CD14-positive monocyte (primary cell): ENCODE data around the gene TLCD1. TPM values are rescaled to one million over a fixed set of nuclear protein-coding genes. Genes with fewer than 3 reads are reported as not detected.

Source experiments
- DNase-seq, 3 donors: peaks; one replicate each; pipeline ENCODE4 v3.0.0-alpha.2; 2011 to 2022
- H2AFZ ChIP-seq: 2 replicates; pipeline ENCODE4 v1.6.0; 2012; ENCODE audit warnings: mild to moderate bottlenecking, low read depth, low read length, inconsistent platforms; ENCODE audit not compliant: insufficient read depth, poor library complexity, severe bottlenecking
- H3K27ac ChIP-seq, 2 donors: 1 replicate in 1 of 2; 2 replicates in 1 of 2; pipeline ENCODE4 v1.5.1; 2012 to 2013; ENCODE audit warnings: low read length in 2 of 2, control low read depth in 1 of 2, inconsistent platforms in 1 of 2, low read depth in 1 of 2, mild to moderate bottlenecking in 1 of 2
- H3K27me3 ChIP-seq, 2 donors: one replicate each; pipeline versions ENCODE4 v1.6.0 to v1.6.1; 2011 to 2013; ENCODE audit warnings: low read length in 2 of 2; ENCODE audit not compliant: control insufficient read depth in 2 of 2, insufficient read depth in 2 of 2
- H3K36me3 ChIP-seq, 2 donors: replicated peaks in 1 of 2; 1 replicate in 1 of 2; 2 replicates in 1 of 2; pipeline versions ENCODE4 v1.5.1 to v1.6.1; 2012 to 2013; ENCODE audit warnings: low read length in 2 of 2, control low read depth in 1 of 2, inconsistent platforms in 1 of 2, mild to moderate bottlenecking in 1 of 2; ENCODE audit not compliant: insufficient read depth in 2 of 2, control insufficient read depth in 1 of 2
- H3K4me1 ChIP-seq, 2 donors: 1 replicate in 1 of 2; 2 replicates in 1 of 2; pipeline versions ENCODE4 v1.5.1 to v1.6.1; 2012 to 2013; ENCODE audit warnings: low read length in 2 of 2, control low read depth in 1 of 2, inconsistent platforms in 1 of 2, mild to moderate bottlenecking in 1 of 2, moderate library complexity in 1 of 2; ENCODE audit not compliant: insufficient read depth in 2 of 2, control insufficient read depth in 1 of 2
- H3K4me2 ChIP-seq: replicated peaks from 2 replicates; pipeline ENCODE3; 2012; ENCODE audit warnings: low read length, moderate library complexity, mild to moderate bottlenecking; ENCODE audit not compliant: poor library complexity, severe bottlenecking; ENCODE audit errors: extremely low read depth
- H3K4me3 ChIP-seq, 3 experiments: fragments of 200-600 bp in 1 of 3; sonication (generic) in 1 of 3; replicated peaks in 1 of 3; 1 replicate in 2 of 3; 2 replicates in 1 of 3; pipeline ENCODE4 v1.5.1; 2011 to 2013; ENCODE audit warnings: low read length in 3 of 3, mild to moderate bottlenecking in 3 of 3, control low read depth in 2 of 3, low read depth in 2 of 3, inconsistent platforms in 1 of 3, moderate library complexity in 1 of 3
- H3K79me2 ChIP-seq: 2 replicates; pipeline ENCODE4 v1.6.0; 2012; ENCODE audit warnings: mild to moderate bottlenecking, control low read depth, inconsistent platforms, low read length, moderate library complexity; ENCODE audit not compliant: insufficient read depth
- H3K9ac ChIP-seq: 2 replicates; pipeline ENCODE4 v1.6.0; 2017; ENCODE audit warnings: low read length, mild to moderate bottlenecking; ENCODE audit not compliant: insufficient read depth, poor library complexity, severe bottlenecking
- H3K9me3 ChIP-seq, 2 donors: replicated peaks in 1 of 2; 1 replicate in 1 of 2; 2 replicates in 1 of 2; pipeline versions ENCODE4 v1.5.1 to v1.6.1; 2012 to 2013; ENCODE audit warnings: low read length in 2 of 2, control low read depth in 1 of 2; ENCODE audit not compliant: control insufficient read depth in 1 of 2, insufficient read depth in 1 of 2
- H4K20me1 ChIP-seq: 2 replicates; pipeline ENCODE4 v1.6.0; 2012; ENCODE audit warnings: mild to moderate bottlenecking, low read length, control low read depth, moderate library complexity; ENCODE audit not compliant: insufficient read depth
- H3K27ac Mint-ChIP-seq, 7 donors: one replicate each; pipeline ENCODE4 v1.8.0; 2020; ENCODE audit warnings: mild to moderate bottlenecking in 7 of 7, mixed read lengths in 7 of 7, moderate library complexity in 6 of 7, inconsistent platforms in 2 of 7
- H3K27me3 Mint-ChIP-seq, 3 donors: one replicate each; pipeline ENCODE4 v1.8.0; 2021 to 2022; ENCODE audit warnings: low read depth in 3 of 3, mild to moderate bottlenecking in 3 of 3, mixed read lengths in 3 of 3, moderate library complexity in 3 of 3, inconsistent platforms in 1 of 3
- H3K36me3 Mint-ChIP-seq, 2 donors: one replicate each; pipeline ENCODE4 v1.8.0; 2020; ENCODE audit warnings: mixed read lengths in 2 of 2, inconsistent platforms in 1 of 2, mild to moderate bottlenecking in 1 of 2
- H3K4me1 Mint-ChIP-seq: one replicate; pipeline ENCODE4 v1.8.0; 2020; ENCODE audit warnings: mild to moderate bottlenecking, mixed read lengths
- H3K4me3 Mint-ChIP-seq, 2 donors: one replicate each; pipeline ENCODE4 v1.8.0; 2020; ENCODE audit warnings: mild to moderate bottlenecking in 2 of 2, mixed read lengths in 2 of 2, moderate library complexity in 1 of 2
- H3K9me3 Mint-ChIP-seq, 7 donors: one replicate each; pipeline ENCODE4 v1.8.0; 2020 to 2022; ENCODE audit warnings: mixed read lengths in 7 of 7, mild to moderate bottlenecking in 6 of 7, moderate library complexity in 6 of 7, inconsistent platforms in 2 of 7
- WGBS: methylation state at CpG from one replicate; pipeline ENCODE4 v1.1.5; 2013; ENCODE audit warnings: missing lambda C conversion rate; ENCODE audit not compliant: insufficient coverage; 5-methylcytosine and 5-hydroxymethylcytosine counted together
- intact Hi-C, 2 donors: fragments of 100-400 bp; cut with micrococcal nuclease; formaldehyde crosslinking; loops; one replicate each; pipeline versions ENCODE4 v1.15.0 to v1.15.1; 2023
- polyA plus RNA-seq, 3 donors: library from polyadenylated mRNA; depleted of rRNA in 1 of 3; unstranded in 2 of 3; stranded (reverse) in 1 of 3; fragments of 300-500 nt in 2 of 3; fragments of >200 nt in 1 of 3; fragmentation: Illumina TruSeq in 2 of 3; gene quantifications; 1 replicate in 2 of 3; 2 replicates in 1 of 3; pipeline ENCODE4 v1.2.3, GENCODE V29; 2012 to 2021
- TF ChIP-seq, protein P1 (sequence below): fragments of 200-600 bp; IDR thresholded peaks from one replicate; pipeline ENCODE4 v1.8.0; 2022; ENCODE audit warnings: antibody characterized with exemption, mild to moderate bottlenecking

TLCD1 gene
- polyA plus RNA-seq, 3 donors = 0.79 TPM; not detected in 2

DNA sequence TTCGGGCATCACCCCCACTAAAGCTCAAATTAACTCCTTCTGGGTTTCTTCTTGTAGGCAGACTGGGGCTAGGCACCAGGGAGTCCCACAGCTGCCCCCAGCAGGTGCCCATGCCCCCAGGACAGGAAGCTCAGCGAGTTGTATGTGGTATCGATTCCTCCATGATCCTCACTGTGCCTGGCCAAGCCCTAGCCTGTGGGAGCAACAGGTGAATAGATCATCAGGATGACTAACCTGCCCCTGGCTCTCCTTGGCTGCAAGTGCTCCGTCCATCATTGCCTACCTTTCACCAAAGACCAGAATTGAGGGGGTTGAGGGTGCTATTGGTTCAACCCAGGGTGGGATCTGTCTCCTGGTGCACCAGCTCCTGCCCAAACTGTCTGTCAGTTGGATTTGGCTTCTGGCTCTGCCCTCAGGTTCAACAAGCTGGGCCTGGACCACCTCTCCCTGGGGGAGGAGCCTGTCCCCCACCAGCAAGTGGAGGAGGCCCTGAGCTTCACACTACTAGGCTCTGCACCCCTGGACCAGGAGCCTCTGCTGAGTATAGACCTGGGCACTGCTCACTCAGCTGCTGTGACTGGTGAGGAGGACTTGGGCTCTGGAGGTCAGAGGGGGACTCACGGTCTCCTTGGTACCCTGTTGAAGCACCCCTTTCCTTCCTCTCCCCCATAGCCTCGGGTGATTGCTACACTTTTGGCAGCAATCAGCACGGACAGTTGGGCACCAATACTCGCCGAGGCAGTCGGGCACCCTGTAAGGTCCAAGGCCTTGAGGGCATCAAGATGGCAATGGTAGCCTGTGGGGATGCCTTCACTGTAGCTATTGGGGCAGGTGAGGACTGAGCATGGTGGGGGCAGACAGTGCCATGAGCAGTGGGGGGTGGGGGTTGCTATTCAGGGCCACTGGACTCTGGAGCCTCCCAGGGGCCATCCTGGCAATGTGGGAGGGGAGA, 14.6 kb upstream of the TLCD1 start:
- H3K4me1 Mint-ChIP-seq = peaks cover 31% of the 10 kb centered on the region
- intact Hi-C loops = loop anchor here (1.0 to 10.0 kb wide), 2 partner anchors 10 to 214 kb away; partner anchors contain the start of gene PHF12 (in 1 of the 2)
- Histone ChIP-seq H3K79me2 (no peaks in the 10 kb centered on the region), H2AFZ (no peak overlapping the region), H3K4me3 (peak overlapping the region in 1 of 3 experiments; percentile 30), H3K4me1 (peaks cover 49% of the 10 kb centered on the region in 2 donors), H3K9ac (no peak overlapping the region), H3K27me3 (peaks cover 4 to 15% of the 10 kb centered on the region in 2 donors), H4K20me1 (peaks cover 7% of the 10 kb centered on the region), H3K4me2 (peak overlapping the region; percentile 38), H3K27ac (no peak overlapping the region), H3K36me3 (no peaks in the 10 kb centered on the region), H3K9me3 (no peaks in the 10 kb centered on the region)
- H3K27me3 Mint-ChIP-seq = peaks cover 12 to 30% (median 22%) of the 10 kb centered on the region in 3 donors
- H3K27ac Mint-ChIP-seq = peak overlapping the region in 2 of 7 donors; percentile 21 to 77
- TF ChIP-seq, protein P1, sequence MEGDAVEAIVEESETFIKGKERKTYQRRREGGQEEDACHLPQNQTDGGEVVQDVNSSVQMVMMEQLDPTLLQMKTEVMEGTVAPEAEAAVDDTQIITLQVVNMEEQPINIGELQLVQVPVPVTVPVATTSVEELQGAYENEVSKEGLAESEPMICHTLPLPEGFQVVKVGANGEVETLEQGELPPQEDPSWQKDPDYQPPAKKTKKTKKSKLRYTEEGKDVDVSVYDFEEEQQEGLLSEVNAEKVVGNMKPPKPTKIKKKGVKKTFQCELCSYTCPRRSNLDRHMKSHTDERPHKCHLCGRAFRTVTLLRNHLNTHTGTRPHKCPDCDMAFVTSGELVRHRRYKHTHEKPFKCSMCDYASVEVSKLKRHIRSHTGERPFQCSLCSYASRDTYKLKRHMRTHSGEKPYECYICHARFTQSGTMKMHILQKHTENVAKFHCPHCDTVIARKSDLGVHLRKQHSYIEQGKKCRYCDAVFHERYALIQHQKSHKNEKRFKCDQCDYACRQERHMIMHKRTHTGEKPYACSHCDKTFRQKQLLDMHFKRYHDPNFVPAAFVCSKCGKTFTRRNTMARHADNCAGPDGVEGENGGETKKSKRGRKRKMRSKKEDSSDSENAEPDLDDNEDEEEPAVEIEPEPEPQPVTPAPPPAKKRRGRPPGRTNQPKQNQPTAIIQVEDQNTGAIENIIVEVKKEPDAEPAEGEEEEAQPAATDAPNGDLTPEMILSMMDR = no peak
- H3K4me3 Mint-ChIP-seq = peak overlapping the region in 1 of 2 donors; percentile 46
- no peak for DNase-seq
- 60% methylated on average over 2 of the region's 10 CpGs for WGBS
- peaks cover 10 to 12% of the 10 kb centered on the region in 2 donors for H3K36me3 Mint-ChIP-seq
- H3K9me3 Mint-ChIP-seq = peaks cover 0 to 8% (median 0%) of the 10 kb centered on the region in 7 donors

DNA sequence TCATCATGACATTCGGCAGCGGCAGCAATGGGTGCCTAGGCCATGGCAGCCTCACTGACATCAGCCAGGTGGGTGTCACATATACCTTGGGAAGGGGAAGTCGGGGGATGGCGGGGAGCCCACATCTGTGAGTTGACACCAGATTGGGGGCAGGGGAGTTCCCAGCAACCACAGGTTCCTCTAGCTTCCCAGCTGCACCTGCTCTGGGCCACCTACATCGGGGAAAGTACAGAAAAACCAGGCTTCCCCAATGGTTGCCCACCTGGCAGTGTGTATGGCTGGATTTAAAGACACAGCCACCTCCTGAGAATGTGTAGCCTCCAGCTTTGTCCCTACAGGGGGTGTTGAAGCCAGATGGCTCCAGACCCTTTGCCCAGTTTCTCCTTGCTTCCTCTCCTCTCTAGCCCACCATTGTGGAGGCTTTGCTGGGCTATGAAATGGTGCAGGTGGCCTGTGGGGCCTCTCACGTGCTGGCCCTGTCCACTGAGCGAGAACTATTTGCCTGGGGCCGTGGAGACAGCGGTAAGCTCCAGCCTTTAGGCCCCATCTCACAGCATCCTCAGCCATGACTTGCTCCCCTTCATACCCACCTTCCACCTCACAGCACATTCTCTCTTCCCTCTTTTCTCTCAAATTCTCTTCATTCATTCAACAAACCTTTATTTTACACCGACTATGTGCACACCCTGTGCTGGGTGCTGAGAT, 12.8 kb upstream of the TLCD1 start:
- peak overlapping the region in 1 of 7 donors; percentile 27 for H3K27ac Mint-ChIP-seq
- DNase-seq = no peak
- H3K9ac ChIP-seq = no peak overlapping the region
- H3K79me2 ChIP-seq = no peaks in the 10 kb centered on the region
- no peak overlapping the region for H3K4me2 ChIP-seq
- H3K4me3 Mint-ChIP-seq = no peak overlapping the region
- no peaks in the 10 kb centered on the region for H4K20me1 ChIP-seq
- no peak overlapping the region for H3K4me3 ChIP-seq
- TF ChIP-seq, protein P1 = no peak
- no peaks in the 10 kb centered on the region for H3K27me3 ChIP-seq
- peaks cover 6 to 21% (median 8%) of the 10 kb centered on the region in 3 donors for H3K27me3 Mint-ChIP-seq
- peaks cover 0 to 3% (median 0%) of the 10 kb centered on the region in 7 donors for H3K9me3 Mint-ChIP-seq
- no peaks in the 10 kb centered on the region for H3K36me3 ChIP-seq
- peaks cover 22% of the 10 kb centered on the region for H3K4me1 Mint-ChIP-seq
- intact Hi-C loops = no loop called here
- no peak overlapping the region for H2AFZ ChIP-seq
- no peak overlapping the region for H3K27ac ChIP-seq
- peaks cover 31 to 33% of the 10 kb centered on the region in 2 donors for H3K4me1 ChIP-seq
- peaks cover 14 to 16% of the 10 kb centered on the region in 2 donors for H3K36me3 Mint-ChIP-seq
- WGBS = 76% methylated on average over 6 of the region's 10 CpGs
- no peaks in the 10 kb centered on the region for H3K9me3 ChIP-seq
